ENCODE results near the gene ZBTB21. TPM values are rescaled to one million over a fixed set of nuclear protein-coding genes. Genes with fewer than 3 reads are reported as not detected.

Gene ZBTB21
- total RNA-seq, 1 experiment from 2014 or later = 18.1 TPM

- H3K23me2 ChIP-seq (ENCODE audit: insufficient read length, low read depth, low read length, poor library complexity, severe bottlenecking) = no peaks in the 10 kb centered on the region
- no peak overlapping the region for H3T11ph ChIP-seq (ENCODE audit: low read length)
- H3K4ac ChIP-seq (ENCODE audit: low read depth, low read length) = no peak overlapping the region
- no peaks in the 10 kb centered on the region for H4K20me1 ChIP-seq (ENCODE audit: control insufficient read depth, insufficient read depth, insufficient read length)
- H3K4me2 ChIP-seq (ENCODE audit: insufficient read depth, insufficient read length, low read length) = no peak overlapping the region
- no CpG with 5 or more reads among the region's 5 CpGs for WGBS (ENCODE audit: extremely low coverage, insufficient read length, low lambda C conversion rate)
- no peak overlapping the region for H3K27ac ChIP-seq (ENCODE audit: insufficient read length, low read depth, low read length)
- H3K4me3 Mint-ChIP-seq = no peak overlapping the region
- peaks cover 32 to 38% of the 10 kb centered on the region in 2 experiments for H3K4me1 Mint-ChIP-seq
- no peaks in the 10 kb centered on the region for H3K79me2 ChIP-seq (ENCODE audit: insufficient read depth, low read length)
- no peak overlapping the region for H3K9ac ChIP-seq (ENCODE audit: extremely low read depth, insufficient read length, low read length)
- H3K18ac ChIP-seq (ENCODE audit: insufficient read length, low read depth, low read length) = no peak overlapping the region
- no peak for TF ChIP-seq CTCF (conservative IDR thresholded peaks at IDR 0.05)
- H2BK15ac ChIP-seq (ENCODE audit: low read depth, low read length) = no peak overlapping the region
- no peaks in the 10 kb centered on the region for H3K9me3 Mint-ChIP-seq
- H2BK20ac ChIP-seq (ENCODE audit: low read depth, low read length, poor library complexity, severe bottlenecking) = no peak overlapping the region
- H2BK12ac ChIP-seq (ENCODE audit: insufficient read length, low read depth, low read length) = no peak overlapping the region
- no peak for DNase-seq
- H3K27me3 Mint-ChIP-seq (ENCODE audit: low read depth) = peaks cover 2% of the 10 kb centered on the region
- H3K27me3 ChIP-seq (ENCODE audit: insufficient read depth, low read length) = no peaks in the 10 kb centered on the region
- no peak overlapping the region for H3K56ac ChIP-seq (ENCODE audit: insufficient read length, low read depth, low read length)
- no peaks in the 10 kb centered on the region for H3K36me3 Mint-ChIP-seq (ENCODE audit: insufficient read depth in 1 of 3, low read depth in 3 of 3)
- no peak overlapping the region for H2BK120ac ChIP-seq (ENCODE audit: low read depth, low read length, poor library complexity, severe bottlenecking)
- no peak overlapping the region for H4K8ac ChIP-seq (replicated peaks; ENCODE audit: insufficient read length, low read depth, low read length)
- no peaks in the 10 kb centered on the region for H3K4me1 ChIP-seq (ENCODE audit: insufficient read depth, low read length)
- no peak overlapping the region for H2AFZ ChIP-seq (ENCODE audit: low read length)
- no peaks in the 10 kb centered on the region for H3K79me1 ChIP-seq (ENCODE audit: insufficient read depth, low read depth, low read length, poor library complexity, severe bottlenecking)
- H2BK5ac ChIP-seq (ENCODE audit: insufficient read length, low read length) = no peak overlapping the region
- no peaks in the 10 kb centered on the region for H3K9me3 ChIP-seq (ENCODE audit: control insufficient read depth, low read depth, low read length)
- H3K23ac ChIP-seq (ENCODE audit: insufficient read length, low read depth, low read length) = no peak overlapping the region
- no peak overlapping the region for H4K91ac ChIP-seq (ENCODE audit: insufficient read length, low read depth, low read length)
- H2AK5ac ChIP-seq (ENCODE audit: insufficient read length, low read length) = no peak overlapping the region
- no peak overlapping the region; a peak in 1 of 7 replicates for H3K27ac Mint-ChIP-seq
- H3K14ac ChIP-seq (ENCODE audit: insufficient read depth, low read length) = no peak overlapping the region; the same call in 1 of the 2 replicates
- H4K5ac ChIP-seq (ENCODE audit: insufficient read length, low read depth, low read length) = no peak overlapping the region
Measured at GRCh38 chr21:41970106-41970391, 40.1 kb downstream of the ZBTB21 start.
